Urothelium cell line (cell line): ENCODE results near the gene GALNT16.

Experiments
- DNase-seq: peaks from one replicate; pipeline ENCODE4 v3.0.0; 2011; ENCODE audit warnings: low spot score, mixed read lengths
- FAIRE-seq: peaks from 2 replicates; lab custom pipeline; 2011; peaks lifted over from hg19 to GRCh38; lab: Jason Lieb, UNC

The GALNT16 gene

GRCh38 chr14:69332782-69333395 lies 72.9 kb downstream of the GALNT16 start:
- FAIRE-seq (no peak), DNase-seq (no peak)

- peak; percentile 96 for FAIRE-seq
- no peak for DNase-seq
These were observed 73.9 kb downstream of the GALNT16 start for GRCh38 chr14:69333791-69334337.

- DNase-seq (no peak), FAIRE-seq (peak; percentile 66)
These were observed 74.6 kb downstream of the GALNT16 start for GRCh38 chr14:69334576-69334975.

- no peak for FAIRE-seq
These were observed 75.4 kb downstream of the GALNT16 start for GRCh38 chr14:69335371-69335771.

GRCh38 chr14:69337984-69338383 lies 78.0 kb downstream of the GALNT16 start:
- FAIRE-seq (no peak), DNase-seq (no peak)

More at GRCh38 chr14:69335371-69335771, 75.4 kb downstream of the GALNT16 start:
- DNase-seq: no peak

GRCh38 chr14:69339426-69339825 lies 79.5 kb downstream of the GALNT16 start:
- no peak for FAIRE-seq

GRCh38 chr14:69342928-69343525 lies 83.1 kb downstream of the GALNT16 start:
- DNase-seq: no peak

More at GRCh38 chr14:69339426-69339825, 79.5 kb downstream of the GALNT16 start:
- DNase-seq: no peak

GRCh38 chr14:69344171-69344570 lies 84.2 kb downstream of the GALNT16 start:
- DNase-seq (no peak), FAIRE-seq (peak; percentile 72)

More at GRCh38 chr14:69342928-69343525, 83.1 kb downstream of the GALNT16 start:
- FAIRE-seq: peak; percentile 69

- DNase-seq (no peak), FAIRE-seq (peak; percentile 74)
These were observed 85.4 kb downstream of the GALNT16 start for GRCh38 chr14:69345402-69345801.

GRCh38 chr14:69346710-69347109 lies 86.8 kb downstream of the GALNT16 start:
- peak; percentile 70 for FAIRE-seq
- peak; percentile 82 for DNase-seq

GRCh38 chr14:69349091-69349777 lies 89.3 kb downstream of the GALNT16 start:
- DNase-seq: no peak
- FAIRE-seq: peak; percentile 42

- no peak for FAIRE-seq
- no peak for DNase-seq
These were observed 90.9 kb downstream of the GALNT16 start for GRCh38 chr14:69350892-69351291.

GRCh38 chr14:69351385-69351784 lies 91.4 kb downstream of the GALNT16 start:
- DNase-seq: no peak
- FAIRE-seq: peak; percentile 63

GRCh38 chr14:69351911-69352310 lies 92.0 kb downstream of the GALNT16 start:
- DNase-seq (no peak), FAIRE-seq (peak; percentile 30)

- FAIRE-seq: no peak
These were observed 93.2 kb downstream of the GALNT16 start for GRCh38 chr14:69353168-69353567.

GRCh38 chr14:69354383-69355153 lies 94.6 kb downstream of the GALNT16 start:
- DNase-seq: no peak
- FAIRE-seq: peak; percentile 67

More at GRCh38 chr14:69353168-69353567, 93.2 kb downstream of the GALNT16 start:
- no peak for DNase-seq

GRCh38 chr14:69355154-69355597 lies 95.2 kb downstream of the GALNT16 start:
- no peak for DNase-seq
- peak; percentile 69 for FAIRE-seq

- FAIRE-seq (no peak), DNase-seq (peak; percentile 72)
These were observed 95.8 kb downstream of the GALNT16 start for GRCh38 chr14:69355607-69356281.

- DNase-seq (no peak), FAIRE-seq (no peak)
These were observed 97.1 kb downstream of the GALNT16 start for GRCh38 chr14:69356903-69357543.
